ENCODE data around the gene CCDC17.

Gene CCDC17

DNA sequence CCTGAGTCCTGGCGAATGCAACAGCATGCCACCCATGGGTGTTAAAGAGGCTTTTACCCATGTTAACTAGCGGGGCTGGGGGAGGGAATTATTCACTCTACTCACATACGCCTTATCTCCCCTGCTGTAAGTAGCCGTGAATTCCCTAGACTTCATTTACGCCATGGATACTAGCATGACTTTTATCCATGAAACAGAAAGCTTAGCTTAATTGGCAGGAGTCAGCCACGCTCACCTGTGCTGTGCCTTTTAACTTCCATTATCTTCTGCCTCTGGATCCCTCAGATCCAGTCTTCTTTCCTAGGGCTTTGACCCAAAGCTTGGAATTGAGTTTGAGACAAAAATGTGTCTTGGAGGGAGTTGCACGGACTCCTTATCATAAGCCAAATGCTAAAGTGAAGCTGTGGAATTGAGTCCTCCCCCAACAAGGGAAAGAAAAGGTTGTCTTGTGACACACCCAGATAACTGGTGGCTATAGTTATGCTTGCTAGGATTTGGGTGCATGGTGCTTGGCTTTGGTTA lies 49.7 kb downstream of the CCDC17 start:
- DNase-seq = no peak

DNA sequence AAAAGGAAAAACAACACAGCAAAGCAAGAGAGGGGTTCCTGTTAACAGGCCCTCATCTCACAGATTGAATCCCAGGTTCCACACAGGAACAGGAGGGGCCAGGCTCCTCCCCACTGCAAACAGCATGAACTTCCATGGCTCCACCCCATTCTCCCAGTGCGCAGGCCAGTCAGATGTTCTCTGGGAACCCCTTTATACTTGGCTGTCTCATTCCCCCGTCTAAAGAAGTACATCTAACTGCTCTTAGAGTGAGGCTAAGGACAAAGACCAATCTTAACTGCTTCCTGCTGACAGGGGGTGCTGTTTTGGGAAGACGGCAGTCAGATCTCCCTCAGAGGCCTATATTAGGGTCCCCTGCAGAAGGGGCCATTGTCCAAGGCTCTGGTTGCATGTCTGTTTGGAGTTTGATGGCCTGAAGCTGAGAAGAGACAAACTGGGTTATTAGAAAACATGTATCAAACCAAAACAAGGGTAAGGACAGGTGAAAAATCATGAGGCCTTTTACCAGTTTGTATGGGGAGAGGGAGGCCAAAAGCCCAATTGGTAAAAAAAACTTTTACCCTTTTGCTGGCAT lies 50.5 kb downstream of the CCDC17 start:
- DNase-seq = no peak

- DNase-seq = no peak
These were observed 53.2 kb downstream of the CCDC17 start for GRCh38 chr1:45570631-45571030.

Measured in CD4-positive, alpha-beta T cell treated with Interleukin-12 subunit alpha and Interleukin-12 subunit beta, for 1 hour (primary cell).